Stimulated activated CD8-positive, alpha-beta memory T cell treated with anti-CD3 and anti-CD28 coated beads, Interleukin-12 subunit alpha, Interleukin-12 subunit beta, amount 100 ng/mL, for 4 hours (primary cell): ENCODE measurements around the gene SPEG.

ENCODE experiments used
- DNase-seq: peaks from one replicate; pipeline ENCODE4 v3.0.0-alpha.2; 2020; ENCODE audit warnings: low read depth

The SPEG gene

DNA sequence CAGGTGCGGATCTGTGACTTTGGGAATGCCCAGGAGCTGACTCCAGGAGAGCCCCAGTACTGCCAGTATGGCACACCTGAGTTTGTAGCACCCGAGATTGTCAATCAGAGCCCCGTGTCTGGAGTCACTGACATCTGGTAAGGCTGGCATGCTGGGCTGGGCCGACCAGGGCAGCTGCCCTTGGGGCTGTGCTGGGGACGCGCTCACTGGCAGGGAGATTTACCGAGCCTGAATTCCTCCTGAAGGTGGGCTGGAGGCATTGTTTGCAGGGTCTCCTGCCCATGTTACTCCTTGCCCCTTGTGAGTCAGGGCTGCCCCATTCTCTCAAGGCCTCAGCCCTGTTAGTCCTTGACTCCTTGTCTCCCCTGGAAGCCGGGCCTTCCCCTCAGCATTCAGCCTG is 45.4 kb downstream of the SPEG start:
- DNase-seq = no peak

DNA sequence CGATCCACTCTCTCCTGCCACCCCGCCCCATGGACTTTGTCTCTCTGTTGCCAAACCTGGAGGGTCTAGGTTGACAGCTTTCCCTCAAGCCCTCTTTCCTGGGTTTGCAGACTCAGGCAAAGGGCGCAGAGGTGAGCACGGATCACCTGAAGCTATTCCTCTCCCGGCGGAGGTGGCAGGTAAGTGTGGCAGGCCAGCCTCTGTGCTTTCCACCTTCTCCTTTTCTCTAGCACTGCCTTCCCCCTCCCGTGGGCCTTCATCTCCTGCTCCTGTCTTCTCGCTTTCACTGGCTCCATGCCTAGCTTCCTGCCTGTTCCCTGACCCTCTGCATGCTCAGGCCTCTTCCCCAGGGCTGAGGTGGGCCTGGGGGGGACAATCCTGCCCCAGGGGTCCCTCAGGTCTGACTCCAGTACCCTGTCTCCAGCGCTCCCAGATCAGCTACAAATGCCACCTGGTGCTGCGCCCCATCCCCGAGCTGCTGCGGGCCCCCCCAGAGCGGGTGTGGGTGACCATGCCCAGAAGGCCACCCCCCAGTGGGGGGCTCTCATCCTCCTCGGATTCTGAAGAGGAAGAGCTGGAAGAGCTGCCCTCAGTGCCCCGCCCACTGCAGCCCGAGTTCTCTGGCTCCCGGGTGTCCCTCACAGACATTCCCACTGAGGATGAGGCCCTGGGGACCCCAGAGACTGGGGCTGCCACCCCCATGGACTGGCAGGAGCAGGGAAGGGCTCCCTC is 48.2 kb downstream of the SPEG start:
- DNase-seq = no peak

DNA sequence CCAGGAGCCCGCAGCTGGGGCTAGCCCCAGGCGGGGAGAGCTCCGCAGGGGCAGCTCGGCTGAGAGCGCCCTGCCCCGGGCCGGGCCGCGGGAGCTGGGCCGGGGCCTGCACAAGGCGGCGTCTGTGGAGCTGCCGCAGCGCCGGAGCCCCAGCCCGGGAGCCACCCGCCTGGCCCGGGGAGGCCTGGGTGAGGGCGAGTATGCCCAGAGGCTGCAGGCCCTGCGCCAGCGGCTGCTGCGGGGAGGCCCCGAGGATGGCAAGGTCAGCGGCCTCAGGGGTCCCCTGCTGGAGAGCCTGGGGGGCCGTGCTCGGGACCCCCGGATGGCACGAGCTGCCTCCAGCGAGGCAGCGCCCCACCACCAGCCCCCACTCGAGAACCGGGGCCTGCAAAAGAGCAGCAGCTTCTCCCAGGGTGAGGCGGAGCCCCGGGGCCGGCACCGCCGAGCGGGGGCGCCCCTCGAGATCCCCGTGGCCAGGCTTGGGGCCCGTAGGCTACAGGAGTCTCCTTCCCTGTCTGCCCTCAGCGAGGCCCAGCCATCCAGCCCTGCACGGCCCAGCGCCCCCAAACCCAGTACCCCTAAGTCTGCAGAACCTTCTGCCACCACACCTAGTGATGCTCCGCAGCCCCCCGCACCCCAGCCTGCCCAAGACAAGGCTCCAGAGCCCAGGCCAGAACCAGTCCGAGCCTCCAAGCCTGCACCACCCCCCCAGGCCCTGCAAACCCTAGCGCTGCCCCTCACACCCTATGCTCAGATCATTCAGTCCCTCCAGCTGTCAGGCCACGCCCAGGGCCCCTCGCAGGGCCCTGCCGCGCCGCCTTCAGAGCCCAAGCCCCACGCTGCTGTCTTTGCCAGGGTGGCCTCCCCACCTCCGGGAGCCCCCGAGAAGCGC is 49.1 kb downstream of the SPEG start:
- no peak for DNase-seq

DNA sequence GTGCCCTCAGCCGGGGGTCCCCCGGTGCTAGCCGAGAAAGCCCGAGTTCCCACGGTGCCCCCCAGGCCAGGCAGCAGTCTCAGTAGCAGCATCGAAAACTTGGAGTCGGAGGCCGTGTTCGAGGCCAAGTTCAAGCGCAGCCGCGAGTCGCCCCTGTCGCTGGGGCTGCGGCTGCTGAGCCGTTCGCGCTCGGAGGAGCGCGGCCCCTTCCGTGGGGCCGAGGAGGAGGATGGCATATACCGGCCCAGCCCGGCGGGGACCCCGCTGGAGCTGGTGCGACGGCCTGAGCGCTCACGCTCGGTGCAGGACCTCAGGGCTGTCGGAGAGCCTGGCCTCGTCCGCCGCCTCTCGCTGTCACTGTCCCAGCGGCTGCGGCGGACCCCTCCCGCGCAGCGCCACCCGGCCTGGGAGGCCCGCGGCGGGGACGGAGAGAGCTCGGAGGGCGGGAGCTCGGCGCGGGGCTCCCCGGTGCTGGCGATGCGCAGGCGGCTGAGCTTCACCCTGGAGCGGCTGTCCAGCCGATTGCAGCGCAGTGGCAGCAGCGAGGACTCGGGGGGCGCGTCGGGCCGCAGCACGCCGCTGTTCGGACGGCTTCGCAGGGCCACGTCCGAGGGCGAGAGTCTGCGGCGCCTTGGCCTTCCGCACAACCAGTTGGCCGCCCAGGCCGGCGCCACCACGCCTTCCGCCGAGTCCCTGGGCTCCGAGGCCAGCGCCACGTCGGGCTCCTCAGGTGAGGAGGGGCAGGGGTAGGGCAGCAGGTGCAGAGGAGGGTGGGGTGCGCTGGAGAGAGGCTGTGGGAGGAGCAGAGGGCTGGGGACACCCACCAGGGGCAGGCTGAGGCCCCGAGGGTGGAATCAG is 49.9 kb downstream of the SPEG start:
- no peak for DNase-seq

DNA sequence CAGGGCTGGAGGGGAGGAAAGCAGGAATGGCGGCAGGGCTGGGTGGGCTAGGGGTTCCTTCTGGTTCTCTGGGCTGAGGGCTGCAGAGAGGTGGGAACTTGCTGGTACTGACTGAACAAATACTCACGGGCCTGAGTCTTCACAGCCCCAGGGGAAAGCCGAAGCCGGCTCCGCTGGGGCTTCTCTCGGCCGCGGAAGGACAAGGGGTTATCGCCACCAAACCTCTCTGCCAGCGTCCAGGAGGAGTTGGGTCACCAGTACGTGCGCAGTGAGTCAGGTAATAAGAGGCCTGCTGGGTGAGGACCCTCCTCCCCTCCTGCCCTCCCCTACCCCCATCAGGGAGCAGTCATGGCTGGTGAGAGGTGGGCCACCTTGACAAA is 50.5 kb downstream of the SPEG start:
- no peak for DNase-seq

DNA sequence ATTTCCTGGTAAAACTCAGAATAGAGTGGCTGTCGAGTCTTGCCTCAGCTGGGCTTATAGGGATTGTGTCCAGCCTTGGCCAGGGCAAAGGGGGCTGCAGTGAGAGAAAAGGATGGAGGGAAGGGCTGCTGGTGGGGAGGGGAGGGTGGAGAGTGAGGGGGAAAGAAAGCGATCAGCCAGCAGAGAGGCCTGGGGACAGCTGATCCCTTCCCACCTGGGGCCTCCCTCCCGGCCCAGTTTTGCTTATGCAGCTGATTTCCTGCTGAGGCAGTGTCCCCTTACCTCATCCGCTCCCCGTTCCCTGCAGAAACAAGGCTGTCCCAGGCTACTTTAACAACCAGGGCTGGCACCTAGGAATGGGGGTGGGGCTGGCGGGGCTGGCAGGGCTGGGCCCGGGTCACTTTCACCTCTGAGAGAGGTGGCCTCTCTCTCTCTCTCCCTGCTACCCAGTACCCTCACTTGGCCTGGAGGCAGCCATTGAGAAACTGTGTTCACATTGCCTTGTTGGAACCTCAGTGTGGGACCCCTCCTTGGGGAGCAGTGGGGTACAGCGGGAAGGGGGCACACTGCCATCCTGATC is 51.8 kb downstream of the SPEG start:
- DNase-seq = no peak

DNA sequence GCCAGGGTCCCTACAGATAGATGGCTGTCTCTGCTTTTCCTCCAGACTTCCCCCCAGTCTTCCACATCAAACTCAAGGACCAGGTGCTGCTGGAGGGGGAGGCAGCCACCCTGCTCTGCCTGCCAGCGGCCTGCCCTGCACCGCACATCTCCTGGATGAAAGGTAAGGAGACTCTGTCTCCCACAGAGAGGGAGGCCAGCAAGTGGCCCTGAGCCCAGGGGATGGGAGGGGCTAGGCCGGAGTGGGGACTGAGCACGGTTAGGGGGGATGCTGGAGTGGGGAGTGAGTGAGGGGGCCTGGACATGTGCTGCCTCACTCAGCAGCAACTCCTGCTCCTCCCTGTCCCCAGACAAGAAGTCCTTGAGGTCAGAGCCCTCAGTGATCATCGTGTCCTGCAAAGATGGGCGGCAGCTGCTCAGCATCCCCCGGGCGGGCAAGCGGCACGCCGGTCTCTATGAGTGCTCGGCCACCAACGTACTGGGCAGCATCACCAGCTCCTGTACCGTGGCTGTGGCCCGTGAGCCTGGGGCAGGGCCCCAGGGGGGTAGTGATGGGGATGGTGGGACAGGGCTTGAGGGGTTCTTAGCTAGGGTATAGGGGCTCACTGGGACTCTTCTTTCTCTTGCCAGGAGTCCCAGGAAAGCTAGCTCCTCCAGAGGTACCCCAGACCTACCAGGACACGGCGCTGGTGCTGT is 53.7 kb downstream of the SPEG start:
- DNase-seq = no peak

DNA sequence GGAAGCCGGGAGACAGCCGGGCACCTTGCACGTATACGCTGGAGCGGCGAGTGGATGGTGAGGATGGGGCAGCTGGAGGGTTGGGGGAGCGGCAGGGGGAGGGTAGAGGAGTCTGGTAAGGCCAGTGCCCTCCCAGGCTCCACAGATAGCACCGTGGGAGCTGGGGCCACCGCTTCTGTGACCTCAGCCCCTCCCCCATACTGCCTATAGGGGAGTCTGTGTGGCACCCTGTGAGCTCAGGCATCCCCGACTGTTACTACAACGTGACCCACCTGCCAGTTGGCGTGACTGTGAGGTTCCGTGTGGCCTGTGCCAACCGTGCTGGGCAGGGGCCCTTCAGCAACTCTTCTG is 54.2 kb downstream of the SPEG start:
- no peak for DNase-seq

DNA sequence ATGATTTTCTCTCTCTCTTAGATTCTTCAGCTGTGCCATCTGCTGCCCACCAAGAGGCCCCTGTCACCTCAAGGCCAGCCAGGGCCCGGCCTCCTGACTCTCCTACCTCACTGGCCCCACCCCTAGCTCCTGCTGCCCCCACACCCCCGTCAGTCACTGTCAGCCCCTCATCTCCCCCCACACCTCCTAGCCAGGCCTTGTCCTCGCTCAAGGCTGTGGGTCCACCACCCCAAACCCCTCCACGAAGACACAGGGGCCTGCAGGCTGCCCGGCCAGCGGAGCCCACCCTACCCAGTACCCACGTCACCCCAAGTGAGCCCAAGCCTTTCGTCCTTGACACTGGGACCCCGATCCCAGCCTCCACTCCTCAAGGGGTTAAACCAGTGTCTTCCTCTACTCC is 54.7 kb downstream of the SPEG start:
- no peak for DNase-seq

DNA sequence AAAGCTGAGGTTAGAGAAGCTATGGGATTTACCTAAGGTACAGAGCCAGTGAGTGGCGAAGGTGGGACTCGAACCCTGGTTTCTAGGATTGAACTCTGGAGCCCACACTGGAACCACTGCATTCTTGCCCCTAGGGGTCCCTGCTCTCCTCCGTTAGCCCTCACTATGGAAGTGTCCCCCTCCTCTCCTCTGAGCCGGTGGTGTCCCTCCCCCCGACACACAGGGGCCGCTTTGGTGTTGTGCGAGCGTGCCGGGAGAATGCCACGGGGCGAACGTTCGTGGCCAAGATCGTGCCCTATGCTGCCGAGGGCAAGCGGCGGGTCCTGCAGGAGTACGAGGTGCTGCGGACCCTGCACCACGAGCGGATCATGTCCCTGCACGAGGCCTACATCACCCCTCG is 55.5 kb downstream of the SPEG start:
- no peak for DNase-seq

DNA sequence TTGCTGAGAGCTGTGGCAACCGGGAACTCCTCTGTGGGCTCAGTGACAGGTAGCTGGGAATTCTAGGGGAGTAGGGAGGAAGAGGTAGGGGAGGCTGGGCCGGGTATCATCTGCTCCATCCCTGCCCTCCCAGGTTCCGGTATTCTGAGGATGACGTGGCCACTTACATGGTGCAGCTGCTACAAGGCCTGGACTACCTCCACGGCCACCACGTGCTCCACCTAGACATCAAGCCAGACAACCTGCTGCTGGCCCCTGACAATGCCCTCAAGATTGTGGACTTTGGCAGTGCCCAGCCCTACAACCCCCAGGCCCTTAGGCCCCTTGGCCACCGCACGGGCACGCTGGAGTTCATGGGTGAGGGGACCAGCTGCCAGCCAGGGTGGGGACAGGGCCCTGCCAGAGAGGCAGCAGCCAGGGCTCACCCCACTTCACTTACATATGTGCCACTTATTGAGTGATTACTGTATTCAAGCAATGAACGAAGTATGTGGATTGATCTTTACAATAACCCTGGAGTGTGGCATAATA is 56.0 kb downstream of the SPEG start:
- DNase-seq = no peak

DNA sequence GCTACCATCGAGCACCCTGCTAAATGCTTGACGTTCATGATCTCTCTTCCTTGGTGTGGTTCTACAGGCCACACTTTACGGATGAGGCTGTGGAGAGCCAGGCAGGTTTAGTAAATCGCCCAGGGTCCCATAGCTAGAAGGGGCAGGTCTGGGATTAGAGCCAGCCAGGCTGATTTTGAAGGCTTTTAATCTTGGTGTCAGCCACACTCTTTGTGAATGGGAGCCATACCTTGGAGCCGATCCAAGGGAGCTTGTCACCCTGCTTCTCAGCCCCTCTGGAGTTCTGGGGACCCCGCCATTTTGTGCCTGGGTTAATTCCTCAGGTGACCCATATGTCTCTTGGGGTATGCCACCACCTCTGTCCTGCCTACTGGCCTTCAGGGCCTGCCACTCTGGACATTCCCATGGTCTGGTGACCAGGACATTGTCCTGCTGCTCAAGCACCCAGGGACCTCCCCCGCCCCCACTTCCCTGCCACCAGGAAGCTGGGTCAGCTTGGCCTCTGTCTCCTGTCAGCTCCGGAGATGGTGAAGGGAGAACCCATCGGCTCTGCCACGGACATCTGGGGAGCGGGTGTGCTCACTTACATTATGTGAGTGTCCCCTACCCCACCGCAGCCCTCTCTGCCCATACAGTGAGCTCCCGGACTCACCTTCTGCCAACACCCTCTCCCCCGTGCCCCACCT is 56.8 kb downstream of the SPEG start:
- no peak for DNase-seq

DNA sequence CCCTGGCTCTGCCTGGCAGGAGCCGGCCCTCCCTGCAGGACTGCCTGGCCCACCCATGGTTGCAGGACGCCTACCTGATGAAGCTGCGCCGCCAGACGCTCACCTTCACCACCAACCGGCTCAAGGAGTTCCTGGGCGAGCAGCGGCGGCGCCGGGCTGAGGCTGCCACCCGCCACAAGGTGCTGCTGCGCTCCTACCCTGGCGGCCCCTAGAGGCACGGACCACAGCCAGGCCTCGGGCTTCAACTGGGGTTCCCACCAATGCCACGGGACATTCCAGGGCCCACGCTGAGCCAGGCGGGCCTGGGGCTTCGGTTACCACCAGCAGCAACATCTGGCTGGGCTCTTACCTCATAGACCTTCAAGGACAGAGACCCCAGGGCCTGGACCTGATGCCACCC is 57.9 kb downstream of the SPEG start:
- DNase-seq = no peak

DNA sequence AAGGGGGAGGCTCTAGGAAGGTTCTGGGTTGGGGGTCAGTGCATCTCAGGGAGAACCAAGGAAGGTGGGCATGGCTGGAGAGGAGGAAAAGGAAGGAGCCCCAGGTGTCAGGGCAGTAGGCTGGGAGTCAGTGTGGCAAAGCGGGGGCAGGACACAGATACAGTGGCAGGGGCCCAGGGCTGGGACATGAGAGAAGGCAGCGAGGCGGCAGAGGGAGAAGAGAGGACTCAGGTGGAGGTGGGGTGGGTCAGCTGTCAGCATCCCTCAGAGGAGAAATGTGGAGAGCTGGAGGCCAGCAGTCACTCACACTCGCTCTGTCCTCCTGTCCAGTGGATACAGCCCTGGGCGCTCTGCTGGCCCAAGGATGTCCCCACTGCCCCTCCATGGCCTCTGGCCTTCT is 58.4 kb downstream of the SPEG start:
- DNase-seq = no peak

DNA sequence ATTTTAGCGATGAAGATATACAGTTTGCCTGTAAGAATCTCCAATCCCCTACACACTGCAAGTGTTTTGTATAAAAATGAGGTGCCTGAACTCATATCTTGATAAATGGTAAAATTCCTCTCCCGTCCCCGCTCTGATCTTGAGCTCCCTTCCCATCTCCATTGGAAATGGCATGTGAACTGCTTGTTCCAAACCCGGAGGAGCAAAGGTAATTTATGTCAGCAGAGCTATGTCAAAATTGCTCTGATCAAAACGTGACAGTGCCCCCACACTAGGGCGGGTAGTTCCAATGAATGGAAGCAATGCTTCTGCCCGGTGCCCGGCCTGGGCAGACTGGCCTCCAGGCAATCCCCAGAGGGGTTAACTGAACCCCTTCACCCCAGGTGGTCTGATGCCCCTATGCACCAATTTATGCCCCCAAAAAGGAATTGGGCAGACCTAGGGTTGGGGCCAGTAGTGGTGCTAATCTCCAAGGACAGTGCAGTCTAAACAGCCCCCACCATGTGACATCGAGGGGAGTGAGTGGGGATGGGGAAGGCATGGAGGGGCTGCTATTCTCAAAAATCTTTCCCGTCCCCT is 60.4 kb downstream of the SPEG start:
- no peak for DNase-seq

DNA sequence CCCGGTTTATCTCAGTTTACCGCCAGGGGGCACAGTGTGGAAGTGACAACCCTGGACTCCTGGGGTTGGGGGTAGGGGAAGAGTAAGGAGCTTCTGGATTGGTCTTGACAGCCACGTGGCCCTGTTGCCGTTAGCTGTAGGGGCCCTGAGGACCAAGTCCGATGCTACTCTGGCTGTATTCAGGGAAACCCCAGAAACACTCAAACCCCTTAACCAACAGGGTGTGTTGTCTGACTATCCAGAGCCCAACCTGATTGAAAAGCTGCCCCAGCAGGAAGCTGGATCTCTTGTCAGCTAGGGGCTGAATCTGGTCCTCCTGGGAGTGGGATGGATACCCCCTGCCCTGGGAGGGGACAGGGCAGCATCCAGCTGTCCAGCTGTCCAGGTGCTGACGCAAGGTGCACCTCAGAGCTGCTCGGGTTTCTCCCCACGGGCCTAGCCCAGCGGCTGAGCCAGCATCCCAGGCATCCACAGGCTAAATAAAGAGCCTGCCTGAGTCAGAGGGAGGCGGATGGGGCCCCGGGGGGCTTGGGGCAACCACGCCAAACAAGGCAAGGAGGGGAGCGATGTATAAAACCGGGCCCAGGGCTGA is 61.0 kb downstream of the SPEG start:
- no peak for DNase-seq

DNA sequence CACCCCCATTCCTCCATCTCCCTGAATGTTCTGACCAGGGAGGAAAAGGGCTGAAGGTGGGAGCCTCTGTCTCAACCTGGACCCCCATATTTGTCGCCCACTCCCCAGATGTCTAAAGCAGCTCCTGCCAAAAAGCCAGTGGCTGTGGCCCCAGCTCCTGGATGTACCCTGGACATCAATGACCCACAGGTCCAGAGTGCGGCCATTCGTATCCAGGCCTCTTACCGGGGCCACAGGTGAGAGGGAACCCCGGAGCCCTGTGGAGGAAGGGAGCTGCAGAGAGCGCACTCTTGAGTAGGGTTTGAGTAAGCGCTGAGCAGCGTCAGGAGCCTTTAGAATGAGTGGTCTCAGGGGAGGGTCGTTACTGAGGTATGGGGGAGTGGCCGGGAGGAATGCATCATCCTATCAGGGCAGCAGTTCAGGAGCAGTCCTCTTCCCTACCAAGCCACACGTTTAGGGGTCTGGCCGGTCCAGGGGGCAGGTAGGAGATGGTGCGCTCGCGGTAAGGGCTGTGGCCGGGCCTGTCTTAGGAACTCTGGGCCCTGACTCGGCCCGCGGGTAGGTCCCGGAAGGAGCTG is 61.7 kb downstream of the SPEG start:
- no peak for DNase-seq

DNA sequence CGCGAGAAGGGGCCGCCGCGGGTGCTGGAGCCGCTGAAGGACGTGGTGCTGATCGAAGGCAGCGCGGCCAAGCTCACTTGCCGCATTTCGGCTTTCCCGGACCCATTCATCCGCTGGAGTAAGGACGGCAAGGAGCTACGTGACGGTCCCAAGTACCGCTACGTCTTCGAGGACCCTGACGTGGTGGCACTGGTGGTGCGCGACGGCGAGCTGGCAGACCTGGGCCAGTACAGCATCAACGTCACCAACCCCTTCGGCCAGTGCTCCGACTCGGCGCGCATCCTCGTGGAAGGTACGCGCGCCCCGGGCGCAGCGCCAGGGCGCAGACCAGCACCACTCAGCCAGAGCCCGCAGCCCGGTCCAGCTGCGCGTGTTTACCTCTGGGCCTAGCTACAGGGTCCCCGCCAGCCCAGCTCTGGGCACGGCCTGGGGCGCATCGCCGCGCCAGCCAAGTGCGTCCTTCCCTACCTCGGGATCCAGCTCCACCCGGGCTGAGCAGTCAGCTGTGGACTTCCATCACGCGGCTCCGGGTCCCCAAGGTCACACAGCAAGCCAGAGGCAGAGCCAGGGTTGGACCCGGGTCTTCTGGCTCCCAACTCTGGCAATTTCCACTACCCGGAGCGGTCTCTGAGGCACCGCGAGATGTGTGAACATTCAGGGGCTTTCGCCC is 62.3 kb downstream of the SPEG start:
- DNase-seq = no peak
